AG10803 (cell line): ENCODE results near the gene ARMH4.

Experiments used
- DNase-seq: peaks from one replicate; pipeline ENCODE4 v3.0.0; 2010; ENCODE audit warnings: low read depth
- H3K4me3 ChIP-seq: 2 replicates; pipeline ENCODE4 v1.5.1; 2011; ENCODE audit warnings: mild to moderate bottlenecking, low read length, control low read depth
- CTCF ChIP-seq: conservative IDR thresholded peaks from 2 replicates; pipeline ENCODE4 v1.5.1; 2011; ENCODE audit warnings: mild to moderate bottlenecking, low read length, control low read depth, inconsistent platforms

The ARMH4 gene

GRCh38 chr14:58193542-58193941, 41.5 kb upstream of the ARMH4 start:
- no peak for TF ChIP-seq CTCF
- no peak for DNase-seq
- H3K4me3 ChIP-seq = no peak overlapping the region

DNA sequence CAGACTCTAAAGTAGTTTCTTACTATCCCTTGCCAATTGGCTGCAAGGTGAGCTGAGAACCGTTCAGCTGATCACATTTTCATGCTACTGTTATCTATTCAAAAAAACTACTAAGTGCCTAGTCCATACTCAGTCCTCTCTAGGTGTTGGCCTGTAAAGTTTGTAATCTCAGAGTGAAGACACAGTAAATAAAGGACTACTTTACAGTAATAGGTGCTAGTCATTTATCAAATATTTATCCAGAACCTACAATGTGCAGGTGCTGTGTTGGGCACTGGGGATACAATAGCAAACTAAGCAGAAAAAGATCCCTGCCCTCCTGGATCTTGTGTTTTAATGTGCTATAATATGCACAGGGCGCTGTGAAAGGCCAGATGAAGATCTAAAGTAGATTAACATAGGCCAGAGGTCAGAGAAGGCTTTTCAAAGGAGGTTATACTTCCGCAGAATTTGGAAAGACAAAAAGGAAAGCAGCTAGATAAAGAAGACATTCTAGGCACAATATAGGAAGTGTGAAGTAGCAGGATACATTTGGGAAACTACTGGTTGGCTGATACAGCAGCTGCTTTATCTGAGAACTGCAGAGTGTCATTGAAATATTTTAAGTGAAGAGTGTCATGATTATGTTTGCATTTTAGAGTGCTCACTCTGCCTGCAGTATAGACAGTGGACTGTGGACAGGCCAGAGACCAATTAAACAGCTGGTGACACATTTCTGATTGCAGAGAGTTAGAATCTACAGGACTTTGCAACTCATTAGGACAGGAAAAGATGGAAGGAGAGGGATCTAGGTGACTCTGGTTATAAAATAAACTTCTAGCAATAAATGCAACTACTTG, 40.0 kb upstream of the ARMH4 start:
- TF ChIP-seq CTCF = no peak
- no peak overlapping the region for H3K4me3 ChIP-seq
- no peak for DNase-seq

DNA sequence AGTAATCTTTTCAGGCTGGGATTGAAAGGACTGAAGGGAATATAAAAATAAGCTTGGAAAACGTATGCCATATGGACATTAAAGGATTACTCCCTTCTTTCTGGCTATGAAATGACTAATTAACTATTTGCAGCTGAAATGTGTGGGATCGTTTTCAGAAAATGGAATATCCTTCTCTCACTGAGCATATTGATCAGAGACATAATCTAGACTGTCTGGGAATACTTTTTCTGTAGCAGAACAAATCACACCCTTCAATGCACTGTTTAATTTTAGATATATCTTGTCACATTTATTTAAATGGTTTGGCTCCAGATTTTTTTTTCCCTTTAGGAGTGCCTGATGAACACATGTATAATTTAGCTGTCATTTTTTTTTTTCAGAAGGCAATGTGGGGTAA, 37.2 kb upstream of the ARMH4 start:
- TF ChIP-seq CTCF = no peak
- DNase-seq = no peak
- no peak overlapping the region for H3K4me3 ChIP-seq

- H3K4me3 ChIP-seq = no peak overlapping the region
- TF ChIP-seq CTCF = no peak
- no peak for DNase-seq
Measured at GRCh38 chr14:58177125-58177524, 25.1 kb upstream of the ARMH4 start.

DNA sequence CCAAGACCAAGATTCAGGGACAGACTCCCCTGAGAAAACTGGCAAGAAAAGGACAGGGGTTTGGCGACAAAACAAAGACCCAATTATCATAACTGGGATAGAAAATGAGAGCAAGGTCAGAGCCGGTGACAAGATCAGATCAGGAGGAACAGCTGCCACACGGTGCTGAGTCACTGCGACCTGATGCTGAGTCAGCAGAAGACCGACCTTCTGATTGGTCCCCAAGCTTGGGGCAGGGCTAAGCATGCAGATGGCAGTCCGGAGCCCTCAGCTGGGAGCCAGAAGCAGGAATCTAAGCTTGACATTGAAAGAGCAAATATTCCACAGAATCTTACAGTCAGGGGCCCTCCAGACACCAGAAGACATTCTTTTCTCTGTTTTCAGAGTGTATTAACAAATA, 19.1 kb upstream of the ARMH4 start:
- no peak overlapping the region; the same call in 1 of the 2 replicates for H3K4me3 ChIP-seq
- TF ChIP-seq CTCF = no peak
- DNase-seq = peak; percentile 86

DNA sequence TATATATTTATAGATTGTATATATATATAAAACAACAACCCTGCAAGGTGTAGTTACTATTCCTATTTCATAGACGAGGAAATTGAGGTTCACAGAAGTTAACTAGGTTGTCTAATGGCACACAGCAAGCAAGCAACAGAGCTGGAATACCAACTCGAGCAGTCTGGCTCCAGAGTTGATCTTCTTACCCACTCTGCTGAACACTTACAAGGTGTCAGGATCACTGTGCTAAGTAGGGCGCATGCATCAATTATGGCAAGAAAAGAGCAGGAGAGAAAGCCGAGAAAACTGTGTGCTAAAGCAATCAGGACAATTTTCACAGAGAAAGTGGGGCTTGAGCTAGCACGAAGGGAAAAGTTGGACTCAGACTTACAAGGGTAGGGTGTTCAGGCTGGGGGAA, 15.9 kb upstream of the ARMH4 start:
- DNase-seq = no peak
- H3K4me3 ChIP-seq = no peak overlapping the region
- no peak for TF ChIP-seq CTCF

- TF ChIP-seq CTCF = no peak
- DNase-seq = peak; percentile 18
- no peak overlapping the region for H3K4me3 ChIP-seq
Measured at GRCh38 chr14:58167057-58167456, 15.0 kb upstream of the ARMH4 start.
